HG02840 (cell line): ENCODE results near the gene NRXN3.

ENCODE experiments used
- ATAC-seq: cut with Tn5 transposase; IDR thresholded peaks from one replicate; pipeline ENCODE4 v1.9.1; 2021; ENCODE audit warnings: mild to moderate bottlenecking, moderate library complexity, moderate number of reproducible peaks; ENCODE audit not compliant: unreplicated experiment, low FRiP score

Gene NRXN3

DNA sequence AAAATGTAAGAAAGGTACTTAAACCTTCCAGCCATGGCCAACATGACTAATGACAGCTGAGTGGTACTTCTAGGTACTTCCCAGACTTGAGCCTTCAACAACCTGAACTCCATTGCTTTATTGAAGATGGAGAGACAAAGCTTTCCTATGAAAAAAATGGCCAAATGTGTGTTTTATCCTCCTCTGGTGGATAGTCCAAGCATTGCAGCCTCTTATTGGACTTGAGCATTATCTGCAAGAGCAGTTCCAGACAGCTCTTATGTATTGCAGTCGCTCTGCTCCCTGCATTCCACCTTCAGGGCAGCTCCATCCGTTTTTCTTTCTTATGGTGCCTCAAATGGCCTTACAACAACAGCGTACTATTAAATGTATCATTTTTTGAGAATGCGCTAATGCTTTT lies 588.2 kb downstream of the NRXN3 start:
- no peak for ATAC-seq

DNA sequence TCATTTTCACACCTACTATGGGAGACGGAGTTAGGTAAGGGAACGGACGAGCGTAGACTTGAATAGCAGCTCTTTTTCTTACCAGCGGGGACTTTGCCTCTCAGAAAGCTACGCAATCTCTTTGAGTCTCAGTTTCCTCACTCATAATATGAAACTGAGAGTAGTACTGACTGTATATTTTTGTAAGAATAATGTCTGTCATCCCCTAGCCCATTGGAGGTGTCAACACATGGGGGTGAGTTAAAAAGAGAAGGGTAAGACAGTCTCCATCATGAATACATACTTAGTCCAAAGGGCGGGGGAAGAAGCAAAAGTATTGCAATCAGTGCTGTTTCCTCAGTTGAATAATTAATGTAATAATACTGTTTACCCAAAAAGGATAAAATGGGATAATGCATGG lies 592.2 kb downstream of the NRXN3 start:
- ATAC-seq, result no peak

DNA sequence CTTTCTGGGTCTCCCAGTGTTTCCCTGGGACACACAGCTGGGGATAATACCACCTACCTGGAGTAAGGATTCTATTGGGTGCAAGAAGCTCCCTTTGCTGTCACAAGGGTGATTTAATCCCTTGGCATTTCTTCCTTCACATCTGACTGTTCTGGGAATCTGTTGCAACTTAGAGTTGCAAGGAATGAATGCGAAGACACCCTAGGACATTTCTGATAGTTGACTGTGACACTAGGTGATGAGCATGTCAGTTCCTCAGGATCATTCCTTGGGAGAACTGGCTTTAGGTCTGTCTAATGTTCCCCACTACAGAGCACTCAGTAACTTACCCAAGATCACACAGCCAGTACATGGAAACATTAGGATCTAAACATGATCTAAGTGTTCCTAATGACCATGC lies 593.6 kb downstream of the NRXN3 start:
- ATAC-seq, result no peak

DNA sequence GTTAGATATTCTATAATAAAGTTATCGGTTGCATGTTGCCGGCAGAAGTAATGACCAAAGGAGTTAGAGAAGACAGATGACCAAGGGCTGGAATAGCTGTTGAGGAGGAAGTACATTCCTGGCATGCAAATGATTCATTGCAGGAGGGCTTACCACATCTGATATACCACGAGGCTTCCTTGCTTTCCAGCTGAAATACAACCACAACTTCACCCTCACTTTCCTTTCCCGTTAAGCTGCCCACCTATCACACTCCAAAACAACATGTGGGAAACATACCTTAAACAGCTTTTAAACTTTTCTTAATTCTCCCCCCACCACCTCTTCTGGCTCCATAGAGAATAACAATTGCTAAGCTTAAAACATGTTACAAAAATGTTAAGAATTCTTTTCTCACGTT lies 594.1 kb downstream of the NRXN3 start:
- no peak for ATAC-seq

DNA sequence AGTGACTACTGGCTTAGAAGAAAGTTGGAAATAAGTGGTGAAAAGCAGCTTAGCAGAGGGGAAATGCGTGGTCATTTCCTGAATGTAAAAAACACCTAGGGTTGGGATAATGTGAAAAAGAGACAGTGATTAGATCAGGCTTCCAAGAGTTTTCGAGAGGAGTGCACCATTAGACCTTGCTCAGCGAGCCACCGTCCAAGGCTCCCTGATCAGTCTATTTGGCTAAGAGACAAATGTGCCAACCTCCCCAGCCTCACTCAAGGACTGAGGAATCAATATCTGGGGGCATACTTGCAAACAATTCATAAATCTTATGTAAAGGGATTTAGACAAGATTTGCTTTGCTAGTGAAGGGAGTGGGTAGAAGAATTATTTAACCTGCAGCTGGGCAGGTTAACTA lies 594.5 kb downstream of the NRXN3 start:
- no peak for ATAC-seq

DNA sequence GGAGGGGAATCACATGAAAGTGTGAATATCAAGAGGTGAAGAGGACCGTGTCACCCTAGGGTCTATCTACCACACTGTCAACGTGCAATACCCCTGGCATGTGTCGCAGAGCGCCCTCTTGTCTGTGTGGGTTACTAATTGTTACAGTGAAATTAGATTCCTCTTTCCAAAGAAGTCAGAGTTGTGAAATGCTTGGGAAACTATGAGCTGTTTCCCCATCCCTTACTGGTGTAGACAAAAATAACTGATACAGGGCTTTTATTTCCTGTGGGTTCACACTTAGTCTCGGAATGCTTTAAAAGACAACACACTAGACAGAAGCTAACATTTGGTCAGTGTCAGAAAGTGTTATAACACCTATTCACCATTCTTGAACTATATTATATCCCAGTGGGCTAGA lies 597.3 kb downstream of the NRXN3 start:
- ATAC-seq, result no peak

DNA sequence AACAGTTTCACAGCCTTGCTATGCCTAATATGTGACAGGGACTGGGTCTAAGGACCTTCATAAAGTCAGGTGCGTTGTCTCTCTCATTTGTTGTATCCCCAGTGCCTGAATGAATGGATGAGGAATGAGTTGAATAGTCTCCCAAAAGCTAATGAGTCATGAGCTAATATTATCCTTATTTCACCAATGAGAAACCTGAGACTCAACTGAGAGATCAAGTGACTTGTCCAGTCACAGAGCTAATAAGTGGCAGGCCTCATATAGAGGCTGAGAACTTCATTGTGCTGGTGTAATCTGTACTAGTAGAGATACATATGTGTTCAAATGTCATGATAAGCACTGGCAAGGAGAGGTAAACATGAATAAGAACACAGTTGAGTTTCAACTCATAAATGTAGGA lies 612.4 kb downstream of the NRXN3 start:
- no peak for ATAC-seq

DNA sequence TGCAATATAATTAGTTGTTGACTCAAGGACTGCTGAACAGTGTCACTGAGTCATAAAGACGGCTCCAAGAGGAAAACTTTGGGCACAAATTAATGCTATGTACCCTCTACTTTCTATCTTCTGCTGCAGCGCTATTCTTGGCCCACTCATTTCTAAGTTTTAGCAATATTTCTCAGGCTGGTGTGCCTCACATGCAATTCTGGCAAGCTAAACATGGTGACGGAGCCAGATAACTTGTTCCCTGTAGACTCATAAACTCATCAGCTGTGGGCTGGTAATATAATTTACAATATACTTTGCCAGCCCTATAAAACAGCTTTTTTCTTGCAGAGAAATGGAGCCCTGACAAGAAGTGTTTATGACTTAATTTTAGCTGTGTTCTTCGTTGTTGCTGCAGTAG lies 615.1 kb downstream of the NRXN3 start:
- ATAC-seq, result no peak

DNA sequence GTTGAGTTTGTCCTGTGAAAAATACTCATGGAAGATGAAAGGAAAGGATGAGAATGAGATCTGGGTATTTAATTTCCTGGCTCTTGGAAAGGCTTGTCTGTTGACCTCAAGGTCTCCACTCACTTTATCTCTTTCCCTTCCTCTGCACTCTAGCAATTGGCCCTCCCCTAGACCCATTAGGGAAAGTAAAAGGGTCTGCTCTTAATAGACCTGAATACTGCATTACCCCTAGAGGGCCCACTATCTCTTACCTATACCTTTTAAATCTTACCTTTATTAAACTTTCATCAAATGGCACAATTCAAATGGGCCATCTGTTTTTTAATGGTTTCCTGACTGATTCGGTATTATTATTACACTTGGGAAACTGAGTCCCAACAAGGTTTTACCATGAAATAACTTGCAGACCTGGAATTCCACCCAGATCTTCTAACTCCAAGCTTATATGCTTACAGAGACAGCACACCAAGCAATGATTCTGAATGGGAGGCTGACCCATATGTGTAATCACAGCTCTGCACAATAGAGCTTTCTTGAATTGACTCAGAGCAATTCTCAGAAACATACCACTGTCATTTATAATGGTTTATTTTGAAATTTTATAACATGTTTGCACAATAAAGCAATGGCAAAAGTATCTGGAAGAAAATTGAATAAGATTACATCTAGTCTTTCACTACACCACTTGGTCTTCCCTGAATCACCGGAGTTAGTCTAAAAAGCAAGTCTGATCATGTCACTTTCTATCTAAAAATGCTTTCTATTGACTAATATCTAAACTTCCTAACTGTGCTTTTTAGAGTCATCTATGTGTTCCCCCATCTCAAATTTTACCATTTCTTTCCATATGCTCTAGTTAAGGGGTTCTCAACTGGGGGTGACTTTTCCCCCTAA lies 618.5 kb downstream of the NRXN3 start:
- ATAC-seq, result no peak

DNA sequence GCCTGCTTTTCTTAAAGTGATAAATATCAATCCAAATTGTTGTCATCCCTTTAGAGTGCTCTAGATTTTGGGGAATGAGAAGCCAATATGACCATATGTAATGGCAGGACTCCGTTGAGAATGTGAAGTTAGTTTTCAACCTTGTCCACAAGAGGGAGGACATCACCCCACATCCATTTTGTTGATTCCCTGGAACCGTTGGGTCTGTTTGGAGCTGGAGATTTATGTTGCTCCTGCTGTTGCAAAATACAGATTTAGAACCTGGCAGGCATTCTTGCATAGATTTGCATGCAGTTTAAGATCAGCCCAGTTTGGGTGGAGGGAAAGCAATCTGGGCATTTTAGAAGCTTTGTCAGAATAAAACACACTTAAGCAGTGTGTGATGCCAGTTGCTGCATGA lies 620.1 kb downstream of the NRXN3 start:
- no peak for ATAC-seq

DNA sequence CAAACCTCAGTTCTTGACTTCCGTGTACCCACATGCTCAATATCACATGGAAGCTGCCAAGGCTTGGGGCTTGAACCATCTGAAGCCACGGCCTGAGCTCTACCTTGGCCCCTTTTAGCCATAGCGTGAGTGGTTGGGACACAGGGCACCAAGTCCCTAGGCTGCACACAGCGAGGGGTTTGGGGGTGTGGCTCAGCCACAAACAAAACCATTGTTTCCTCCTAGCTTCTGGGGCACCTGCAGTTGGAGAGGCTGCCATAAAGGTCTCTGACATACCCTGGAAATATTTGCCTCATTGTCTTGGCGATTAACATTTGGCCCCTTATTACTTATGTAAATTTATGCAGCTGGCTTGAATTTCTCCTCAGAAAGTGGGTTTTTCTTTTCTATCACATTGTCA lies 628.6 kb downstream of the NRXN3 start:
- no peak for ATAC-seq

DNA sequence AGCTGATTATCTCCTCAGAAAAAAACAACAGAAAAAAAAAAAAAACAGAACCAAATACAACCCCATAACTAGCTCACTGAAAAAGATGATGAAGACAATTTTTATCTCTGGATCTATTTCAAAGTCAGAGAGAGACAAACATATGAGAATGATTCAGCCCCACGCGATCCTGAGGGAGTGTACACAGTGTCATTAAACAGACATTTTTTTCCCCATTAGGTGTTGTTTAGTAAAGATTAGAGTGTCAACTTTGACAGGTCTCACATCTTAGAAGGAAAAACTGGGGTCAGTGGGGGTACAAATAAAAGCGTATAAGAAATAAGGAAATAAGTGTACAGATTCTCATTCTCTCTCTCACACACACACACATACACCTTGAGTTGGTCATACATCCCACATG lies 635.4 kb downstream of the NRXN3 start:
- no peak for ATAC-seq

DNA sequence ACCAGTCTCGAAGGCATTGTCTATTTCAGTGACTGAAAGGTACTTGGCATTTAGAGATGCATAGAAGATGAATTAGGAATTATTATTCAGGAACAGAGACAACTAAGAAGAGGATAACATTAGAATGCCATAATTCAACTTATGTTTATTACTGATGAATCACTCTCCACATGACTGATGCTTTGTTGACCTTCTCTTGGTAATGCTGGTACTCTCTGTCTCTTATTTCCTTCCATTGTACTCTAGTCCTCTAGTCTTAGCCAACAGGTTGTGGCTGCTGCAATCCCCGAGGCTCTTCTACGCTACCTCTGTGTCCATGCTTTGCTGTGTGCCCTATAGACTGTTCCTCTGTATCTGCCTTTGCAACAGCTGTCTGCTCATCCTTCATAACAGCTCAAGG lies 652.9 kb downstream of the NRXN3 start:
- ATAC-seq, result no peak

DNA sequence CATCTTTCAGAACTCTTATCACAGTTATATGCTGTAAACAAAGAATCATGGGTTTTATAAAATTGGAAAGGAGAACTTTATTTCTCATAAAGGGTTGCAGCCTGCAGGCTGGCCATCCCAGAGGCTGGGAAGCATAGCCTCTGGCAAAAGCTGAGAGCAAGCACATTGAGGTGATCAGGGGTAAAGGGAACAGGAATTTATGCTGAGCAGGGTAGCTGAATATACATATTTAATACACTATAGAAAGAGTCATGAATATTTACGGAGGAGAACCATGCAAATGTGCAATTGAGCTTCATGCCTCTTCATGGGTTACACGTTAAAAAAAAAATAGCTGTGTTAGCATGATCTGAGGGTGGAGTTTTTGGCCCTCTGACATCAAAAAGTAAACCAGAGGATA lies 653.3 kb downstream of the NRXN3 start:
- no peak for ATAC-seq

DNA sequence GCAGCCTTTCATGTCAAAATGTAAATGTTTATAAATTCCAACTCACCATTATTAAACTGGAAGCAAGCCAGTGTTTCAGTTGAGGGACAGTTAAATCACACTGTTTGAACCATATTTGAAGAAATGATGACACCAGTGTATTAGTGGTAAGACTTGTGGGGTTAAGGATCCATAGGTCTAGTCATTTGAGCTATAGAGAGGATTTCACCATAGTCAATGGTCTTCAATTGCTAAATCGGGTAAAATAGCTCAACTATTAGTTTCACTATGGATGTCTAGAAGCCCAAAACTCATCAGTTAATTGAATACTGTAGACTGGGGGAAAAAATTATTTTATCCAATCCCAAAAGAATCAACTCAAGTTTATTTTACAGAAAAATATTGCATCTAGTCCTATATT lies 659.1 kb downstream of the NRXN3 start:
- no peak for ATAC-seq

DNA sequence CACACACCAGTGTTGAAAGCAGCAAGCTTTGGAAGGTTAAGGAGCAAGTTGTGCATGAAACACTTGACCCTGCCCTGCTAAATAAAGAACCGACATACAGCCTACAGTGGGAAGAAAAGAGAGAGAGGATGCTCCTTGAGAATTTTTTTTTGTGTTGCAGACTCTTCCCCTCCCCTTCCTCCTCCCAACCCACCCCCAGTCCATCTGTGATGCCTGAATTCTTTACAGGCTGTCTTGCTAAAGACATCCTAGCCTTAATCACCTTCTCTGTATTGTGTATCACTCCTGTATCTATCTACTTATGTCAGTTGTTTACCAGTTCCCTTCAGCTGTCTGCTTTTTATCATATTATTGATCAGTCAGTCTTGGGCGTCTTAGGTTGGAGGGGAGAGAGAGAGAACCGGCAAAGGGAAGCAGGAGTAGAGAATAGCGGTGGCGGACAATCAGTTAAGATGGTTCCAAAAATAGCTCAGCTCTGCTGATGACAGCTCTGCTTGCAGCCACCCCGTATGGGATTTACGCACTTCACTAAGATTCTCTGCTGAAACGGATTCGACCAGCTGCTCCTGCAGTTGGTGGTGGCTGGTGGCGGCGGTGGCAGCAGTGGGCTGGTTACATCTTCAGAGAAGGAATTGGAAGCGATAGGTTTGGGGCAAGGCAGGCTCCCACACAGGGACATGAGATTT lies 664.7 kb downstream of the NRXN3 start:
- ATAC-seq, result no peak

DNA sequence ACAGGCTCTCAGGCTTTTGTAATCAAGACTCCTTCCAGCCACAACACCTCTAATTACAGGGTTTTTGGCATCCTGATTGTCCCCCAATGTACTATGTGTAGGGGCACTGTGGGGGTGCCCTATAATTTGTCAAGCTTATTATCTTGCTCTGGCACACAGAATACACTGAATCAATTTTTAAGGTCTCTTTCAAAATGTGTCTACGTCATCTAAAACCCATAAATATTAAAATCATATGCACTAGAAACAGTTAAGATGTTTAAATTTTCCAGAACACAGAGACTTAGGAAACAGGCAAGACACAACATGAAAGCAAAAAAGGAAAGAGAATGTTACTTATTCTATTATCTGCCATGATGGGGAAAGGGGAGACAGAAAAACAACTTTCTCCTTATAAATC lies 665.7 kb downstream of the NRXN3 start:
- ATAC-seq, result no peak

DNA sequence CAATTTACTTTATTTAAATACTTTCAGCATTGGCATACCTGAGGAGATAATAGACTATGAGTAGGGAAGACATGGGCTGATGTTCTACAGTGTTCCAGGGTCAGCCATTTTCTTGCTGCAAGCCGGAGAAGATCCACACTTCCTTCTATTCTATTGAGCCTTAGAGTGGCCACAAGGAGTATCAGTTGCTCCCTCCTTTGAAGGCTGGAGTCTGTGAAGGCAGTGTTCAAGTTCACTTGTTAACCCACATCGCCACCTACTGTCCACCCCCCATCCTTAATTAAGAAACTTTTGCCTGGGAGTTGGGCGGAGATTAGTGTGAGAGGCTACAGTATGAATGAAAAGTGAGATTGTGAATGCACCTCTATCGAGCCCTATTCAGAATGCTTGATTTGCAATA lies 666.6 kb downstream of the NRXN3 start:
- no peak for ATAC-seq

DNA sequence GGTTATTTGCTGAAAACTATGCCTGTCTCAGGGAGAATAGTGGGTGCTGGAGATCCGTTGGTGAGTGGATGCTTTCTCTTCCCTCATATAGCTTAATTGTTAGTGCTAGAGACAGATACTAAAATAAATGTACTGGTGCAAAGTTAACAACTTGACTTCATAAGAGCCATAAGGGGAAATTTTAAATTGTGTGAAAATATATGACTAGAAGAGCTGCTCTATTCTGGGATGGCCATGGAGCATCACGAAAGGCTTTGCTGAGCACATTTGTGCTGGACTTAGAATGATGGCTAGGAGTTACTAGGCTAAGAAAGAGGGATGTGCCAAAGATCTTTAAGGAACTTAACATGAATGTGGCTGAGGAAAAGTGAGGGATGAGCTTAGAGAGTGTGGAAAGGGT lies 668.8 kb downstream of the NRXN3 start:
- no peak for ATAC-seq

DNA sequence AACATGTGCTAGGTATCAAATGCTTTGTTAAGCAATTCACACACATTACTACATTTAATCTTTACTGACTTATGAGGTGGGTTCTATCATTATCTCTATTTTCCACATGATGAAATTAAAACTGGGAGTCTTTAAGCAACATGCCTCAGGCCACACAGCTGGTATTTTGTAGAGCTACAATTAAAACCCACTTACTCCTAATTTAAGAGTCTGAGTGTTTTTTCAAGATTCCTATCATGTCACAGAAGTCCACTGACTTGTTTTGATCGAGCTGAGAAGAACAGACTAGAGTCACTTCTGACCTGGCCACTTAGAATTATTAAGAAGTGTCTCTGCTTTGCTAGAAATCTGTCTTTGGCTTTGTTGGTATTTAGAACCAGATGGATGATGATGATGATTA lies 670.7 kb downstream of the NRXN3 start:
- ATAC-seq, result no peak

DNA sequence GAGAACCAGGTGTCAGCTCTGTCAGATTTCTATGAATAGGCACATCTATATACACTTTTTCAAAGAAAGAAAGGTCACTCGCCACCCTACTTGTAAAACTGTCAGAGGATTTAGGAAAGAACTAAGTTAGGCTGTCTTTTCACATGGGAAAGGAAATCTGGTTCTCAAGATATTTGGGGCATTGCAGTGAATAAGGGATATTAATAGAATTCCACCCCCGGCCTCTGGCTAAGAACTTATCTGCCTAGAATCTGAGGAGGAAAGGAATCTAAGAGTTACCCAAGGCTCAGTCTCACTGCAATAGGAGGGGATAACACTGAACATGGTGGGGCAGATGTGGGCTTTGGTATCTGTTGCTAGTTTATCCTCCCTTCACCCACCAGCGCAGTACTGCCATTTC lies 677.6 kb downstream of the NRXN3 start:
- ATAC-seq, result no peak

DNA sequence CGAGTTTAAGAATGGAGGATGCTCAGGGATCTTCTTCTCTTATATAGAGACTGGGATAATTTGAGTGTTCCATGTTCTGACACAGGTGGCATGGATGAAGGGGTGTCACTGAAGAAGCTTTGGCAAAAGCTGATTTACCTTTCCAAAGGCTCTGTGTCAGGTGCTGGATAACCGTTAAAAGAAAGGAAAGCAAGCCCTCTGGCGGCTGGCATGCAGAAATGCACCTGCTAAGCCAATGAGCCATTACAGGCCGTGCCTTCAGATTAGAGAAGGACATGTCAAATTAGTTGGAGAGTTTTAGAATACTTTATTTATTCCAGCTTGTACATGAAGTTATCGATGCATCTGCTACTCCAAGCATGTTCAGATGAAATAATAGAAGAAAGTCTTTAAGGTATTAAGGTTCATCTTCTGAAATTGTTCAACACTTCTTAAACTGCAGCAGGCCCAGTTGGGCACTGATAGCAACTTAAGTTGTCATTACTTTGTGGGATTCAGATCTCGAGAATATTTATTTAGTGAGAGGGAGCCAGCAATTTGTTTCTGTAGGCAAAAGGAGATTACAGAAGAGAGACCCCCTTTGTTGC lies 678.2 kb downstream of the NRXN3 start:
- ATAC-seq, result no peak
